ENCODE results near the gene HAAO. TPM values are rescaled to one million over a fixed set of nuclear protein-coding genes. Genes with fewer than 3 reads are reported as not detected.

HAAO gene
- total and polyA plus RNA-seq, 2 donors (not counting 3 experiments of a cell fraction or from before 2014, with no cell fraction given), result 0.82 to 1.1 TPM

GRCh38 chr2:42829671-42830440 is 37.5 kb upstream of the HAAO start:
- Histone ChIP-seq H3K9ac (replicated peaks; ENCODE audit: extremely low read depth, insufficient read depth, low read length) (no peak overlapping the region), H3K27ac (ENCODE audit: insufficient read depth, low read depth, low read length) (no peak overlapping the region), H3K9me1 (replicated peaks; ENCODE audit: control insufficient read depth, extremely low read depth, insufficient read depth, low read length) (no peaks in the 10 kb centered on the region), H4K20me1 (replicated peaks; ENCODE audit: control insufficient read depth, extremely low read depth, insufficient read depth, low read length) (no peaks in the 10 kb centered on the region), H3K27me3 (ENCODE audit: control insufficient read depth in 2 of 2, insufficient read depth in 2 of 2, low read length in 2 of 2) (no peaks in the 10 kb centered on the region), H3K4me3 (replicated peaks in 1 of 3; ENCODE audit: insufficient read depth in 1 of 3, low read depth in 1 of 3, low read length in 3 of 3) (no peak overlapping the region), H3K79me2 (ENCODE audit: control insufficient read depth, insufficient read depth, low read length) (no peaks in the 10 kb centered on the region), H3K36me3 (ENCODE audit: control insufficient read depth in 2 of 2, extremely low read depth in 1 of 2, insufficient read depth in 2 of 2, low read length in 2 of 2) (no peaks in the 10 kb centered on the region), H2AFZ (ENCODE audit: low read depth, low read length) (no peak overlapping the region), H3K9me3 (replicated peaks; ENCODE audit: control insufficient read depth, insufficient read depth, low read length) (no peaks in the 10 kb centered on the region), H3K4me2 (ENCODE audit: insufficient read depth, low read length) (no peak overlapping the region), H3K4me1 (ENCODE audit: control insufficient read depth, extremely low read depth, insufficient read depth, low read length) (no peaks in the 10 kb centered on the region)
- intact Hi-C loops (cut with micrococcal nuclease), result loop anchor here (1.0 to 2.0 kb wide), 5 partner anchors 29 to 399 kb away; no protein-coding TSS in a partner anchor
- FAIRE-seq (no peak), DNase-seq (ENCODE audit: low read depth, low spot score) (no peak)
- dilution Hi-C loops (cut with MboI; ENCODE audit: extremely low pct_ligation_motif_present, low sequenced_read_pairs), result no loop called here
- no TSS peak for BruUV-seq (replicated peaks)
- TF ChIP-seq POLR2A (IDR thresholded peaks at IDR 0.05; ENCODE audit: low read depth, low read length) (no peak), POLR2AphosphoS5 (IDR thresholded peaks at IDR 0.05; ENCODE audit: insufficient read depth, low read depth, low read length) (no peak), JUN (IDR thresholded peaks at IDR 0.05; ENCODE audit: borderline replicate concordance, insufficient read depth, insufficient read length, low read depth) (no peak), MYC (IDR thresholded peaks at IDR 0.05; ENCODE audit: low read depth, low read length) (no peak), MAX (IDR thresholded peaks at IDR 0.05; ENCODE audit: insufficient read depth, insufficient read length) (no peak)
- ChIA-PET CTCF (interaction anchor here (0.6 to 2.7 kb wide), 4 partner anchors 18 to 747 kb away, joined by 3 to 20 read pairs (median 4); no protein-coding TSS in a partner anchor), POLR2A (no interaction called here)
